Immature natural killer cell (primary cell): ENCODE results near the gene SLCO3A1. TPM values are rescaled to one million over a fixed set of nuclear protein-coding genes. Genes with fewer than 3 reads are reported as not detected.

Source experiments
- DNase-seq, 3 donors: peaks; one replicate each; pipeline ENCODE4 v3.0.0; 2022; ENCODE audit warnings: mixed read lengths in 1 of 3
- H3K27ac Mint-ChIP-seq, 6 donors: one replicate each; pipeline ENCODE4 v1.8.0; 2020; ENCODE audit warnings: mixed read lengths in 6 of 6, mild to moderate bottlenecking in 5 of 6, inconsistent platforms in 4 of 6, moderate library complexity in 3 of 6
- H3K27me3 Mint-ChIP-seq, 3 donors: one replicate each; pipeline ENCODE4 v1.8.0; 2020 to 2021; ENCODE audit warnings: low read depth in 3 of 3, mild to moderate bottlenecking in 3 of 3, mixed read lengths in 3 of 3, moderate library complexity in 3 of 3, inconsistent platforms in 1 of 3
- H3K36me3 Mint-ChIP-seq, 3 donors: one replicate each; pipeline ENCODE4 v1.8.0; 2020; ENCODE audit warnings: mixed read lengths in 3 of 3, inconsistent platforms in 2 of 3, mild to moderate bottlenecking in 2 of 3
- H3K4me1 Mint-ChIP-seq, 2 donors: one replicate each; pipeline ENCODE4 v1.8.0; 2020; ENCODE audit warnings: inconsistent platforms in 2 of 2, mild to moderate bottlenecking in 2 of 2, mixed read lengths in 2 of 2, moderate library complexity in 1 of 2
- H3K4me3 Mint-ChIP-seq, 5 donors: one replicate each; pipeline ENCODE4 v1.8.0; 2020; ENCODE audit warnings: mild to moderate bottlenecking in 5 of 5, mixed read lengths in 5 of 5, inconsistent platforms in 3 of 5, moderate library complexity in 3 of 5
- H3K9me3 Mint-ChIP-seq, 6 donors: one replicate each; pipeline ENCODE4 v1.8.0; 2020; ENCODE audit warnings: mild to moderate bottlenecking in 6 of 6, mixed read lengths in 6 of 6, inconsistent platforms in 4 of 6, moderate library complexity in 3 of 6
- polyA plus RNA-seq, 3 donors: library from polyadenylated mRNA; unstranded; fragments of 300-500 nt; fragmentation: Illumina TruSeq; gene quantifications; one replicate each; pipeline ENCODE4 v1.2.3, GENCODE V29; 2021

Gene SLCO3A1
- polyA plus RNA-seq, 3 donors from 2014 or later, result 17.0 to 41.3 (median 30.2) TPM

- Mint-ChIP-seq H3K4me1 (peaks cover 83 to 93% of the 10 kb centered on the region in 2 donors), H3K4me3 (peak overlapping the region in 4 of 5 donors; percentile 19 to 71 (median 54)), H3K9me3 (no peaks in the 10 kb centered on the region), H3K36me3 (no peaks in the 10 kb centered on the region), H3K27ac (peak overlapping the region; percentile 26 to 84 (median 55)), H3K27me3 (peaks cover 0 to 3% (median 1%) of the 10 kb centered on the region in 3 donors)
- DNase-seq, result peak; percentile 48 to 59 (median 52)
Measured at GRCh38 chr15:91864664-91865063, 11.2 kb downstream of the SLCO3A1 start.

GRCh38 chr15:91865486-91865885, 12.0 kb downstream of the SLCO3A1 start:
- no peak overlapping the region for H3K4me3 Mint-ChIP-seq
- H3K27me3 Mint-ChIP-seq, result peaks cover 0 to 3% (median 1%) of the 10 kb centered on the region in 3 donors
- peak overlapping the region; percentile 3 to 70 (median 36) for H3K27ac Mint-ChIP-seq
- H3K4me1 Mint-ChIP-seq, result peaks cover 81 to 95% of the 10 kb centered on the region in 2 donors
- no peaks in the 10 kb centered on the region for H3K36me3 Mint-ChIP-seq
- H3K9me3 Mint-ChIP-seq, result no peaks in the 10 kb centered on the region
- DNase-seq, result no peak

GRCh38 chr15:91865950-91866349, 12.4 kb downstream of the SLCO3A1 start:
- H3K4me1 Mint-ChIP-seq, result peaks cover 81 to 95% of the 10 kb centered on the region in 2 donors
- H3K27ac Mint-ChIP-seq, result peak overlapping the region in 5 of 6 donors; percentile 3 to 70 (median 40)
- peaks cover 0 to 4% (median 3%) of the 10 kb centered on the region in 3 donors for H3K27me3 Mint-ChIP-seq
- no peaks in the 10 kb centered on the region for H3K36me3 Mint-ChIP-seq
- H3K9me3 Mint-ChIP-seq, result no peaks in the 10 kb centered on the region
- DNase-seq, result no peak
- no peak overlapping the region for H3K4me3 Mint-ChIP-seq

- H3K4me3 Mint-ChIP-seq, result peak overlapping the region in 2 of 5 donors; percentile 12 to 36
- peak overlapping the region in 5 of 6 donors; percentile 3 to 54 (median 40) for H3K27ac Mint-ChIP-seq
- DNase-seq, result no peak
- no peaks in the 10 kb centered on the region for H3K36me3 Mint-ChIP-seq
- H3K4me1 Mint-ChIP-seq, result peaks cover 81 to 95% of the 10 kb centered on the region in 2 donors
- peaks cover 0 to 7% (median 3%) of the 10 kb centered on the region in 3 donors for H3K27me3 Mint-ChIP-seq
- no peaks in the 10 kb centered on the region for H3K9me3 Mint-ChIP-seq
Measured at GRCh38 chr15:91866371-91866905, 12.9 kb downstream of the SLCO3A1 start.

- Mint-ChIP-seq H3K4me1 (peaks cover 79 to 95% of the 10 kb centered on the region in 2 donors), H3K4me3 (peak overlapping the region in 1 of 5 donors; percentile 36), H3K36me3 (no peaks in the 10 kb centered on the region), H3K27me3 (peaks cover 0 to 8% (median 3%) of the 10 kb centered on the region in 3 donors), H3K27ac (peak overlapping the region in 3 of 6 donors; percentile 6 to 50 (median 27)), H3K9me3 (no peaks in the 10 kb centered on the region)
- no peak for DNase-seq
Measured at GRCh38 chr15:91866971-91867372, 13.5 kb downstream of the SLCO3A1 start.

- no peak for DNase-seq
- Mint-ChIP-seq H3K27me3 (peaks cover 0 to 8% (median 3%) of the 10 kb centered on the region in 3 donors), H3K4me3 (no peak overlapping the region), H3K9me3 (no peaks in the 10 kb centered on the region), H3K4me1 (peaks cover 75 to 91% of the 10 kb centered on the region in 2 donors), H3K27ac (no peak overlapping the region), H3K36me3 (no peaks in the 10 kb centered on the region)
Measured at GRCh38 chr15:91867581-91868026, 14.1 kb downstream of the SLCO3A1 start.

GRCh38 chr15:91870876-91871537, 17.5 kb downstream of the SLCO3A1 start:
- H3K36me3 Mint-ChIP-seq, result peaks cover 0 to 5% (median 0%) of the 10 kb centered on the region in 3 donors
- peak overlapping the region; percentile 0 to 46 (median 16) for H3K4me3 Mint-ChIP-seq
- no peaks in the 10 kb centered on the region for H3K9me3 Mint-ChIP-seq
- peaks cover 58 to 72% of the 10 kb centered on the region in 2 donors for H3K4me1 Mint-ChIP-seq
- DNase-seq, result peak; percentile 30 to 45 (median 31)
- H3K27me3 Mint-ChIP-seq, result peaks cover 0 to 10% (median 5%) of the 10 kb centered on the region in 3 donors
- peak overlapping the region in 3 of 6 donors; percentile 0 to 19 (median 1) for H3K27ac Mint-ChIP-seq

GRCh38 chr15:91871837-91872236, 18.3 kb downstream of the SLCO3A1 start:
- DNase-seq, result no peak
- H3K27me3 Mint-ChIP-seq, result peaks cover 0 to 10% (median 2%) of the 10 kb centered on the region in 3 donors
- H3K27ac Mint-ChIP-seq, result no peak overlapping the region
- H3K4me3 Mint-ChIP-seq, result no peak overlapping the region
- H3K36me3 Mint-ChIP-seq, result peaks cover 0 to 5% (median 0%) of the 10 kb centered on the region in 3 donors
- peaks cover 50 to 64% of the 10 kb centered on the region in 2 donors for H3K4me1 Mint-ChIP-seq
- no peaks in the 10 kb centered on the region for H3K9me3 Mint-ChIP-seq

- DNase-seq, result no peak
- Mint-ChIP-seq H3K4me1 (peaks cover 46 to 57% of the 10 kb centered on the region in 2 donors), H3K27me3 (peaks cover 0 to 10% (median 2%) of the 10 kb centered on the region in 3 donors), H3K4me3 (no peak overlapping the region), H3K27ac (no peak overlapping the region), H3K9me3 (no peaks in the 10 kb centered on the region), H3K36me3 (peaks cover 0 to 11% (median 3%) of the 10 kb centered on the region in 3 donors)
Measured at GRCh38 chr15:91872356-91873137, 19.0 kb downstream of the SLCO3A1 start.

GRCh38 chr15:91873138-91873536, 19.6 kb downstream of the SLCO3A1 start:
- H3K9me3 Mint-ChIP-seq, result no peaks in the 10 kb centered on the region
- peaks cover 0 to 10% (median 2%) of the 10 kb centered on the region in 3 donors for H3K27me3 Mint-ChIP-seq
- DNase-seq, result no peak
- H3K4me1 Mint-ChIP-seq, result peaks cover 42 to 51% of the 10 kb centered on the region in 2 donors
- H3K36me3 Mint-ChIP-seq, result peaks cover 0 to 13% (median 3%) of the 10 kb centered on the region in 3 donors
- no peak overlapping the region for H3K27ac Mint-ChIP-seq
- H3K4me3 Mint-ChIP-seq, result no peak overlapping the region

- no peak overlapping the region for H3K27ac Mint-ChIP-seq
- peaks cover 0 to 10% (median 2%) of the 10 kb centered on the region in 3 donors for H3K27me3 Mint-ChIP-seq
- H3K4me3 Mint-ChIP-seq, result no peak overlapping the region
- H3K4me1 Mint-ChIP-seq, result peaks cover 42 to 45% of the 10 kb centered on the region in 2 donors
- H3K36me3 Mint-ChIP-seq, result peaks cover 0 to 20% (median 3%) of the 10 kb centered on the region in 3 donors
- no peaks in the 10 kb centered on the region for H3K9me3 Mint-ChIP-seq
- DNase-seq, result no peak
Measured at GRCh38 chr15:91874171-91874570, 20.7 kb downstream of the SLCO3A1 start.

- Mint-ChIP-seq H3K4me1 (peaks cover 38 to 42% of the 10 kb centered on the region in 2 donors), H3K27ac (no peak overlapping the region), H3K36me3 (peaks cover 0 to 24% (median 3%) of the 10 kb centered on the region in 3 donors), H3K27me3 (peaks cover 0 to 9% (median 2%) of the 10 kb centered on the region in 3 donors), H3K9me3 (no peaks in the 10 kb centered on the region), H3K4me3 (no peak overlapping the region)
- DNase-seq, result no peak
Measured at GRCh38 chr15:91874992-91875660, 21.6 kb downstream of the SLCO3A1 start.

- no peak overlapping the region for H3K27ac Mint-ChIP-seq
- peaks cover 0 to 24% (median 3%) of the 10 kb centered on the region in 3 donors for H3K36me3 Mint-ChIP-seq
- H3K27me3 Mint-ChIP-seq, result peaks cover 0 to 5% (median 2%) of the 10 kb centered on the region in 3 donors
- no peak for DNase-seq
- no peak overlapping the region for H3K4me3 Mint-ChIP-seq
- H3K9me3 Mint-ChIP-seq, result no peaks in the 10 kb centered on the region
- peaks cover 39 to 42% of the 10 kb centered on the region in 2 donors for H3K4me1 Mint-ChIP-seq
Measured at GRCh38 chr15:91876187-91876586, 22.7 kb downstream of the SLCO3A1 start.
